Natural killer cell (primary cell): ENCODE data around the gene LCN1. TPM values are rescaled to one million over a fixed set of nuclear protein-coding genes. Genes with fewer than 3 reads are reported as not detected.

Source experiments
- ATAC-seq, 3 donors: fragments of 150-1000 bp in 2 of 3; fragments of 200-7000 bp in 1 of 3; cut with Tn5 transposase; 1 replicate in 1 of 3; 2 replicates in 2 of 3; pipeline ENCODE4 v1.10.0; 2021; ENCODE audit warnings: mild to moderate bottlenecking in 2 of 3, moderate library complexity in 2 of 3
- DNase-seq, 2 donors: peaks; one replicate each; pipeline versions ENCODE4 v3.0.0 to v3.0.0-alpha.2; 2013 to 2021; ENCODE audit warnings: mixed read lengths in 1 of 2
- H3K27ac ChIP-seq: one replicate; pipeline ENCODE4 v1.5.1; 2013; ENCODE audit warnings: mild to moderate bottlenecking, low read length
- H3K27me3 ChIP-seq: one replicate; pipeline ENCODE4 v1.6.1; 2013; ENCODE audit warnings: low read length; ENCODE audit not compliant: control insufficient read depth, insufficient read depth
- H3K36me3 ChIP-seq: one replicate; pipeline ENCODE4 v1.6.1; 2013; ENCODE audit warnings: low read length; ENCODE audit not compliant: control insufficient read depth, insufficient read depth
- H3K4me1 ChIP-seq: one replicate; pipeline ENCODE4 v1.6.1; 2013; ENCODE audit warnings: low read length; ENCODE audit not compliant: control insufficient read depth, insufficient read depth
- H3K4me3 ChIP-seq: one replicate; pipeline ENCODE4 v1.5.1; 2013; ENCODE audit warnings: low read length
- H3K9me3 ChIP-seq: one replicate; pipeline ENCODE4 v1.6.1; 2013; ENCODE audit warnings: low read length; ENCODE audit not compliant: control insufficient read depth, insufficient read depth
- H3K27ac Mint-ChIP-seq, 2 donors: one replicate each; pipeline ENCODE4 v1.8.0; 2022; ENCODE audit warnings: mild to moderate bottlenecking in 2 of 2, mixed read lengths in 2 of 2, moderate library complexity in 1 of 2
- H3K27me3 Mint-ChIP-seq, 2 donors: one replicate each; pipeline ENCODE4 v1.8.0; 2022; ENCODE audit warnings: low read depth in 2 of 2, mixed read lengths in 2 of 2
- H3K36me3 Mint-ChIP-seq: one replicate; pipeline ENCODE4 v1.8.0; 2022; ENCODE audit warnings: mixed read lengths
- H3K4me1 Mint-ChIP-seq, 2 donors: one replicate each; pipeline ENCODE4 v1.8.0; 2022; ENCODE audit warnings: mixed read lengths in 2 of 2
- H3K4me3 Mint-ChIP-seq: one replicate; pipeline ENCODE4 v1.8.0; 2022; ENCODE audit warnings: mild to moderate bottlenecking, moderate library complexity, mixed read lengths
- H3K9me3 Mint-ChIP-seq, 2 donors: one replicate each; pipeline ENCODE4 v1.8.0; 2022; ENCODE audit warnings: mixed read lengths in 2 of 2
- WGBS: methylation state at CpG from one replicate; pipeline ENCODE4 v1.1.7; 2013; ENCODE audit warnings: missing lambda C conversion rate; ENCODE audit not compliant: insufficient coverage; 5-methylcytosine and 5-hydroxymethylcytosine counted together
- intact Hi-C: fragments of 100-400 bp; cut with micrococcal nuclease; formaldehyde crosslinking; loops from one replicate; pipeline ENCODE4 v1.14.2; 2022
- total RNA-seq, 4 donors: library from RNA; stranded (reverse); fragments of 120-200 nt in 1 of 4; gene quantifications; one replicate each; pipeline versions ENCODE4 v1.2.3 to v1.2.4, GENCODE V29; 2013 to 2022
- TF ChIP-seq, protein P1 (sequence below): fragments of 200-600 bp; IDR thresholded peaks from one replicate; pipeline ENCODE4 v1.8.0; 2022; ENCODE audit warnings: antibody characterized with exemption

LCN1 gene
- total RNA-seq, 3 donors from 2014 or later (not counting 1 experiment from before 2014, with no cell fraction given) = not detected

DNA sequence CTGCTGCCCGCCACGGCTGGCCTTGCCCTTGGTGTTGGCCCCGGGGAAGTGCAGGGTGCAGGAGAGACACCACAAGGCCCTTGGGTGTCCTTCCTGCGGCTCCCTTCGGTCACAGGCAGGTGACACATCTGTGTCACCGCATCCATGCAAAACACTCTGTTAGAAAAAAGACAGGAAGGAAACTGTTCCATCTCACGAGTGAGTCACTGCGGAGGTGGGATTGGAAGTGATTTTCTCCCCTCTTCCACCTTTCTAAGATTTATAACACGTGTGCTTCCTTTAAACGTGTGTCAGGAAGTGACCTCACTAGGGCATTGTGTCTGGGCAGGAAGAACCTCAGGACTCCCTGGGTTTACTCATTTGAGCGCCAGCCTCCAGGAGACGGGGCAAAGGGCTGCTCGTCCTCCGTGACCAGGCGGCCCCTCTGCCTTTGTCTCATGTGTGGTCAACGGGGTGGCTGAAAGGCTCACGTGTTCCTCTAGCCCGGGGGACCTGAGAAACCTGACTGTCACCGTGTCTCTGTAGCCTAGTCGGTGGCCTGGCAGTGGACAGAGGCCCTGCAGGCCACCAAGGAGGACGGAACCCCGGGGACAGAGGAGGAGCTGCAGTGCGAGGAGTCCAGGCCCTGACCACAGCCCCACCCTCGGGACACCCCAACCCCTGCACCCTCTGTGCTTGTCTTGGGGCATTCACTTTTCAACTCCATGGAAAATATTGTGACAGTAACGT is 4.9 kb upstream of the LCN1 start:
- H3K9me3 ChIP-seq = no peaks in the 10 kb centered on the region
- intact Hi-C loops = no loop called here
- H3K27me3 Mint-ChIP-seq = peaks cover 3 to 14% of the 10 kb centered on the region in 2 donors
- no peaks in the 10 kb centered on the region for H3K36me3 Mint-ChIP-seq
- H3K4me3 ChIP-seq = no peak overlapping the region
- no peak overlapping the region for H3K4me3 Mint-ChIP-seq
- H3K36me3 ChIP-seq = no peaks in the 10 kb centered on the region
- H3K4me1 Mint-ChIP-seq = peaks cover 0 to under 1% of the 10 kb centered on the region in 2 donors
- ATAC-seq = no peak
- H3K27ac Mint-ChIP-seq = no peak overlapping the region
- no peaks in the 10 kb centered on the region for H3K4me1 ChIP-seq
- 55% methylated on average over 25 of the region's 25 CpGs for WGBS
- DNase-seq = peak in 1 of 2 donors; percentile 10
- H3K27ac ChIP-seq = no peak overlapping the region
- TF ChIP-seq, protein P1, sequence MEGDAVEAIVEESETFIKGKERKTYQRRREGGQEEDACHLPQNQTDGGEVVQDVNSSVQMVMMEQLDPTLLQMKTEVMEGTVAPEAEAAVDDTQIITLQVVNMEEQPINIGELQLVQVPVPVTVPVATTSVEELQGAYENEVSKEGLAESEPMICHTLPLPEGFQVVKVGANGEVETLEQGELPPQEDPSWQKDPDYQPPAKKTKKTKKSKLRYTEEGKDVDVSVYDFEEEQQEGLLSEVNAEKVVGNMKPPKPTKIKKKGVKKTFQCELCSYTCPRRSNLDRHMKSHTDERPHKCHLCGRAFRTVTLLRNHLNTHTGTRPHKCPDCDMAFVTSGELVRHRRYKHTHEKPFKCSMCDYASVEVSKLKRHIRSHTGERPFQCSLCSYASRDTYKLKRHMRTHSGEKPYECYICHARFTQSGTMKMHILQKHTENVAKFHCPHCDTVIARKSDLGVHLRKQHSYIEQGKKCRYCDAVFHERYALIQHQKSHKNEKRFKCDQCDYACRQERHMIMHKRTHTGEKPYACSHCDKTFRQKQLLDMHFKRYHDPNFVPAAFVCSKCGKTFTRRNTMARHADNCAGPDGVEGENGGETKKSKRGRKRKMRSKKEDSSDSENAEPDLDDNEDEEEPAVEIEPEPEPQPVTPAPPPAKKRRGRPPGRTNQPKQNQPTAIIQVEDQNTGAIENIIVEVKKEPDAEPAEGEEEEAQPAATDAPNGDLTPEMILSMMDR = no peak
- H3K27me3 ChIP-seq = no peaks in the 10 kb centered on the region
- no peaks in the 10 kb centered on the region for H3K9me3 Mint-ChIP-seq

DNA sequence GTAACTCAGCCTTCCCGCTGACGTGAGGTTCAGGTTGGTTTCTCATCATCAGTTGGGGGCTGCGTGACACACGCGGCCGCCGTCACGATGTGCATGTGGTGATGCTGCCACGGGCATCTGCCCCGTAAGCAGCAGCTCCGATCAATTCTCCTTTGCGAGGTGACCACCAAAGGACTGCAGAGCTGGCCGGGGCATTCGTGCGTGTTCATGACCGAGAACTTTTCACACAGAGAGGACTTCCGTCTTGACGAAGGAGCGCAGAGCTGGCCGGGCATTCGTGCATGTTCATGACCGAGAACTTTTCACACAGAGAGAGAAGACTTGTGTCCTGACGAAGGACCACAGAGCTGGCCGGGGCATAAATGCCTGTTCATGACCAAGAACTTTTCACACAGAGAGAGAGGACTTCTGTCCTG is 3.8 kb upstream of the LCN1 start:
- Mint-ChIP-seq H3K36me3 (no peaks in the 10 kb centered on the region), H3K27ac (no peak overlapping the region), H3K4me3 (no peak overlapping the region), H3K4me1 (no peaks in the 10 kb centered on the region), H3K27me3 (peaks cover 3 to 14% of the 10 kb centered on the region in 2 donors), H3K9me3 (no peaks in the 10 kb centered on the region)
- H3K36me3 ChIP-seq = no peaks in the 10 kb centered on the region
- no peaks in the 10 kb centered on the region for H3K4me1 ChIP-seq
- DNase-seq = no peak
- ATAC-seq = no peak
- no peak overlapping the region for H3K4me3 ChIP-seq
- WGBS = 93% methylated on average over 24 of the region's 24 CpGs
- intact Hi-C loops = no loop called here
- no peaks in the 10 kb centered on the region for H3K9me3 ChIP-seq
- TF ChIP-seq, protein P1 = no peak
- no peaks in the 10 kb centered on the region for H3K27me3 ChIP-seq
- H3K27ac ChIP-seq = no peak overlapping the region

DNA sequence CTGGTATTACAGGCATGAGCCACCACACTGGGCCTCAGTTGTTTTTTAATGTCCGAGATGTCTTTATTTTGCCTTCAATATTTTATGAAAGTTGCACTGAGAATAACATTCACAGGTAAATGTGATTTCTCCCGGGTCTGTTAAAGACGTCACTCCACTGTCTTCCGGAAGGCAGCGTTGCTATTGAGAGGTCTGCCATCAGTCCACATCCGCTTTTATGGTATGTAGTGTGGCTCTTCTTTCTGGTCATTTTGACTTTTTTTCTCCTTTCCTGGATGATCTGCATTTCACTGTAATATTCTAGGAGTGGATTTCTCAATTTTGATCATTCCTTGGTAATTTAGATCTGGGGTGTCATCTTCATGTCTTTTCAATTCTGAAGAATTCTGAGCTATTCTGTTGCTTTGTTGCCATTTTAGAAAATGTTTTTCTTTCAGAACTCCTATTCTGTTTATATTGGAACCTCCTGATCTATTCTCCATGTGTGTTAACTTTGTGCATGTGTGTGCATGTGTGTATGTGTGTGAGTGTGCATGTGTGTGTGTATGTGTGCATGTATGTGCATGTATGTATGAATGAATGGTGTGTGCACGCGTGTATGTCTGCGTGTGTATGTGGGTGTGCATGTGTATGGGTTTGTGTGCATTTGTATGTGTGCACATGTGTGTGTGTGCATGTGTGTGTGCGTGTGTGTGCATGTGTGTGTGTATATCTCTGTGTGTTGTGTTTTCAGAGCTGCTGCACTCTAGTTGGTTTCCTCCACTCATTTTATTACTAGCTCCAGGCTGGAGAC is 1.9 kb upstream of the LCN1 start:
- no peak overlapping the region for H3K4me3 Mint-ChIP-seq
- H3K27ac ChIP-seq = no peak overlapping the region
- no peaks in the 10 kb centered on the region for H3K27me3 ChIP-seq
- intact Hi-C loops = no loop called here
- TF ChIP-seq, protein P1 = no peak
- WGBS = 92% methylated on average over 9 of the region's 10 CpGs
- H3K9me3 Mint-ChIP-seq = no peaks in the 10 kb centered on the region
- no peaks in the 10 kb centered on the region for H3K36me3 Mint-ChIP-seq
- H3K4me1 ChIP-seq = no peaks in the 10 kb centered on the region
- H3K9me3 ChIP-seq = no peaks in the 10 kb centered on the region
- no peaks in the 10 kb centered on the region for H3K36me3 ChIP-seq
- no peak overlapping the region for H3K4me3 ChIP-seq
- DNase-seq = no peak
- no peak overlapping the region for H3K27ac Mint-ChIP-seq
- no peaks in the 10 kb centered on the region for H3K4me1 Mint-ChIP-seq
- no peak for ATAC-seq
- H3K27me3 Mint-ChIP-seq = peaks cover 3 to 14% of the 10 kb centered on the region in 2 donors
